Activated naive CD8-positive, alpha-beta T cell treated with anti-CD3 and anti-CD28 coated beads, Interleukin-2, amount 50 U/mL, for 16 hours (primary cell): ENCODE measurements around the gene ADAMTSL4.
"Not testable (repeated sequence)": the region's sequence is repeated elsewhere in the genome, so short reads cannot be mapped to it uniquely, and the experiment has no call there.

ENCODE experiments used
- DNase-seq: peaks from one replicate; pipeline ENCODE4 v3.0.0-alpha.2; 2020; ENCODE audit warnings: low read depth, low spot score

Gene ADAMTSL4

GRCh38 chr1:150555198-150555970 lies 6.2 kb downstream of the ADAMTSL4 start:
- no peak for DNase-seq

DNA sequence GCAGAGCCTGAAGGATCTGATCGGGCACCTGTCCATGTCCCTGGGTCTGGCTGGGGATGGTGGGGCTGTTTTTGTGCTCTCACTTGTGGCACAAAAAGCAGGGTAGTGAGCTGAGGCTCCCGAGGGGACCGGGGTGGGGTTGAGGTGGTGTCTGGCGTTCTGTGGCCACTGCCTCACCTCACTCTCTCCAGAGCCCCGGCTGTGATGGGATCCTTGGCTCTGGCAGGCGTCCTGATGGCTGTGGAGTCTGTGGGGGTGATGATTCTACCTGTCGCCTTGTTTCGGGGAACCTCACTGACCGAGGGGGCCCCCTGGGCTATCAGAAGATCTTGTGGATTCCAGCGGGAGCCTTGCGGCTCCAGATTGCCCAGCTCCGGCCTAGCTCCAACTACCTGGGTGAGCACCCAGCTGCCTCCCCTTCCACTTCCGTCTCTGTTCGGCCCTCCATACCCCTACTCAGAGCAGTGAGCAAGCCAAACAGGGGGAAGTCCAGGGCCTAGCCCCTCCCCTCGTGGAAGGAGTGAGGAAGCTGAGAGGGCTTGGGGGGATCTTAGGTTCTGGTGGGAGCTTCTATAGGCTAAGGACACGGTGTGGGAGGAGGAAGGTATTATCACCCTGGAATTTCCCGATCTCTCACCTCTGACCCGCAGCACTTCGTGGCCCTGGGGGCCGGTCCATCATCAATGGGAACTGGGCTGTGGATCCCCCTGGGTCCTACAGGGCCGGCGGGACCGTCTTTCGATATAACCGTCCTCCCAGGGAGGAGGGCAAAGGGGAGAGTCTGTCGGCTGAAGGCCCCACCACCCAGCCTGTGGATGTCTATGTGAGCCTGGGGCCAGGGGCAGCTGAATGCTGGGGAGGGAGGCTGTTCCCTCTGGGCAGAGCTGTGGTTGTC lies 7.0 kb downstream of the ADAMTSL4 start:
- no peak for DNase-seq

GRCh38 chr1:150557065-150557600 lies 7.9 kb downstream of the ADAMTSL4 start:
- no peak for DNase-seq

GRCh38 chr1:150557813-150558212 lies 8.6 kb downstream of the ADAMTSL4 start:
- DNase-seq = no peak

- DNase-seq = no peak
Measured at GRCh38 chr1:150558303-150558704, 9.1 kb downstream of the ADAMTSL4 start.

GRCh38 chr1:150558761-150559655 lies 9.8 kb downstream of the ADAMTSL4 start:
- DNase-seq = no peak

DNA sequence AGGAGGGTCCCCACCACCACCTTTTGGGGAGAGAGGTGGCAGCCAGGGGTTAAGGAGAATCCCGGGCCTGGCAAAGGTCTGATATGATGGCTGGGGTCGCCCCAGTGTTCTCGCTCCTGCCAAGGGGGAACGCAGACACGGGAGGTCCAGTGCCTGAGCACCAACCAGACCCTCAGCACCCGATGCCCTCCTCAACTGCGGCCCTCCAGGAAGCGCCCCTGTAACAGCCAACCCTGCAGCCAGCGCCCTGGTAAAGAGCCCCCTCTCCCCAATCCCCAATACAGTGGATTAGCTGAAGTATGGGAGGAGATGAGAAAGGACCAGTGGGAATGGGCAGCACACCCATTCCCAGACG lies 10.4 kb downstream of the ADAMTSL4 start:
- DNase-seq = no peak

GRCh38 chr1:150560011-150560438 lies 10.8 kb downstream of the ADAMTSL4 start:
- peak; percentile 55 for DNase-seq

DNA sequence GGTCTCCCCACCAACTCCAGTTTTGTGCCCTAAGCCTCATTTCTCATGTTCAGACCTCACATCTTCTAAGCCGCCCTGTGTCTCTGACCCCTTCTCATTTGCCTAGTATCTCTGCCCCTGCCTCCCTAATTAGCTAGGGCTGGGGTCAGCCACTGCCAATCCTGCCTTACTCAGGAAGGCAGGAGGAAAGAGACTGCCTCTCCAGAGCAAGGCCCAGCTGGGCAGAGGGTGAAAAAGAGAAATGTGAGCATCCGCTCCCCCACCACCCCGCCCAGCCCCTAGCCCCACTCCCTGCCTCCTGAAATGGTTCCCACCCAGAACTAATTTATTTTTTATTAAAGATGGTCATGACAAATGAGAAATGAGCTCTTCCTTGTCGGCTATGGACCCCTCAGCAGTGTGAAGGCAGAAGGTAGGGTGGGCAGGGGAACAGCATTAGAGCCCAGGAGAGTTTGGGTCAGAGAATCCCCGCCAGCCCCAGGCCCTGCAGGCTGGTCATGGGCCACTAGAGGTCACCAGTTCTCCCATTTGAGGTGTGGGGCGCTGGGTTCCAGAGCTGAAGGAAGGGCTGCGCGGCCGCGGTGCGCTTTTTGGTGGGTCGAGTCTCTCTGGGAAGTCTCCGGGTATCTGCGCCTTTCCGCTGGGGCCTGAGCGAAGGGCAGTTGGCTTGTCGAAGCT lies 11.5 kb downstream of the ADAMTSL4 start:
- DNase-seq = peak; percentile 76

- DNase-seq = no peak
Measured at GRCh38 chr1:150561254-150561973, 12.2 kb downstream of the ADAMTSL4 start.

- peak; percentile 74 for DNase-seq
Measured at GRCh38 chr1:150561974-150562445, 12.8 kb downstream of the ADAMTSL4 start.

DNA sequence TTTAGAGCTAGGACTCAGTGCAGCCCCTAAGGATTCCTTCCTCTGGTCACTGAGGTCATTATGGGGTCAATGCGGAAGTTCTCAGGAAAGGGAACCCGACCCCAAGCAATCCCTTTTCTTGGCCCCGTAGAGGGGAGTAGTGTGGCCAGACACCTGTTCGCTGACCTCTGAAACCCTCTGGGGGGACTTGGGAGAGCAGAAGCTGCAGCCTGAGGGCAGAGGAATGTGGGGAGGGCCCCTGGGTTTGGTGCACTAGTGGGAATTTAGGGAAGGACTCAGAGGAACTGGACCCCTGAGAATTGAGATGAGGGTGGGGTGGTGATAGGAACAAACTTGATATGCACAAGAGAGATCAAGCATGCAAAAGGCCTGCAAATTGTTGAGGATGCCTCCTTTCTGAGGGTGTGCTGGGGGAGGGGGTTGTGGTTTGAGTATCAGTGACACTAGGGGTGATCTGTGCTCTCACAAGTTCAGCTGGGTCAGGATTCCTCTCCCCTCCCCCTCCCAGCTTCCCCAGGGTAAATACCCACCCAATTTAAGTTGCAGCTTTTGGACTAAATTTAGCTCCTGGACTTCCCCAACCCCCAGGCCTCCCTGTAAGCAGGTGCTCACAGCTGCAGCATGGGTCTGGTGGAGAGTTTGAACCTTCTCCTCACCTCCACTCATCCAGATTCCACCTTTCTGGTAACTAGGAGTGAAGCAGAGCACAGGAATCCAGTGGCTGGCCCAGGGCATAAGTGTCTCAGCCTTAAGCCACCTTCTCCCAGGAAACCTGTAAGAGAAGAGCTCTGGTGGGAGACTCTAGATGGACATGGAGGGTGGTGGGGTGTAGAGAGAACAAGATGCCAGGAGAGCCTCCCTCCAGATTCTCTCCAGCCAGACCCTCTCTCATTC lies 13.5 kb downstream of the ADAMTSL4 start:
- DNase-seq = peak; percentile 30

- no peak for DNase-seq
Measured at GRCh38 chr1:150563340-150564038, 14.3 kb downstream of the ADAMTSL4 start.

DNA sequence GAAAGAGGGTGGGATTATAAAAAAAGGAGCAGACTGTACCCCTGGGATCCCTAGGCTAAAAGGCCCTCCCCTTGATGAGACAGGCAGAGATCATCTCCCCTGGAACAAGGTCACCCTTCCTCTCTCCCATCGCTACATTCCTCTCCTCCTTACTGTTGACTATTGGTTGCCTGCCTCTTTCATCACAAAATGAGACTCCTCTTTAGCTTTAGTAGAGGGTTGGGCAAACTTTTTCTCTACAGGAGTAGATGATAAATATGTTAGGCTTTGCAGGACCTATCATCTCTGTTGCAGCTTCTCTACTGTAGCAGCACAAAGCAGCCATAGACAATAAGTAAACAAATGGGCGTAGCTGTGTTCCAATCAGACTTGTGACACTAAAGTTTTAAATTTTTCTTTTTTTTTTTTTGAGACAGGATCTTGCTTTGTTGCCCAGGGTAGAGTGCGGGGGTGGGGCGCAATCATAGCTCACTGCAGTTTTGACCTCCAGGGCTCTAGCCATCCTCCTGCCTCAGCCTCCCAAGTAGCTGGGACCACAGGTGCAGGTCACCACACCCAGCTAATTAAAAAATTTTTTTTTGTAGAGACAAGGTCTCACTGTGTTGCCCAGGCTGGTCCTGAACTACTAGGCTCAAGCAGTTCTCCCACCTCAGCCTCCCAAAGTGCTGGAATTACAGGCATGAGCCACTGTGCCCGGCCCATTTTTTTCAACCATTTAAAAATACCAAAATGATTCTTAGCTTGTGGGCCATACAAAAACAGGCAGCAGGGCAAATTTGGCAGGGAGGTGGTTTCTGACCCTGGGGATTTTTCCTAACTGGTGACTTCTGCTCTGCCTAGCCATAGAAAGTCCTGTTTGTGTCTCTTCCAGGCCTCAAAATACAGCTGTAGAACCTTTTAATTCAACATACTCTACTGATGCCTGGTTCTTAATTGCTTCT lies 15.1 kb downstream of the ADAMTSL4 start:
- no peak for DNase-seq

- not testable (repeated sequence) for DNase-seq
Measured at GRCh38 chr1:150565240-150565991, 16.2 kb downstream of the ADAMTSL4 start.

DNA sequence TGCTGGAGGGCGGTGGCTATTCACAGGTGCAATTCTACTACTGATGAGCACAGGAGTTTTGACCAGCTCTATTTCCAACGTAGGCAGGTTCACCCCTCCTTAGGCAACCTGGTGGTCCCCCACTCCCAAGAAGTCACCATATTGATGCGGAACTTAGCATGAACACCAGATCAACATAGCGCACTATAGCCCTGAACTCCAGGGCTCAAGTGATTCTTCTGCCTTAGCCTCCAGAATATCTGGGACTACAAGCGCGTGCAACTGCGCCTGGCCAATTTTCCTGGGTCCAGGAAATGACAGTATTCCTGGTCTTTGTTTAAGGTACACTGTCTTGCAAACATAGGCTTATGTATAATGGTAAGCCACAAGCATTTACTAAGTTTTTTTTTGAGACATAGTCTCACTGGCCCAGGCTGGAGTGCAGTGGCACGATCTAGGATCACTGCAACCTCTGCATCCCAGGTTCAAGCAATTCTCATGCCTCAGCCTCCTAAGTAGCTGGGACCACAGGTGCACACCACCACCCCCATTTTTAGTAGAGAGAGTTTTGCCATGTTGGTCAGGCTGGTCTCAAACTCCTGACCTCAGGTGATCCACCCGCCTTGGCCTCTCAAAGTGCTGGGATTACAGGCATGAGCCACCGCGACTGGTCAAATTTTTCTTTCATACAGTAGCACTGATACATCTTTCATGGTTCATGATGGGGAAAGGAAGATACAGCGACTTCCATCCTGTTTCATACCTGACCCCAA lies 17.6 kb downstream of the ADAMTSL4 start:
- DNase-seq = no peak
